A549 (cell line): ENCODE measurements around the gene PCBP4. TPM values are rescaled to one million over a fixed set of nuclear protein-coding genes. Genes with fewer than 3 reads are reported as not detected.
"Not testable (repeated sequence)": the region's sequence is repeated elsewhere in the genome, so short reads cannot be mapped to it uniquely, and the experiment has no call there.

Source experiments
- ATAC-seq, 2 experiments: fragments of 200-7000 bp in 1 of 2; fragments of >200 bp in 1 of 2; cut with Nextera tagmentation in 1 of 2; cut with Tn5 transposase in 1 of 2; 3 replicates each; pipeline versions ENCODE4 v1.8.0 to v1.9.1; 2018 to 2020; ENCODE audit warnings: mild to moderate bottlenecking in 1 of 2, moderate library complexity in 1 of 2
- CTCF ChIA-PET: fragments of 300-600 bp; sonication (Branson Sonifier 250); formaldehyde crosslinking; extraction: SDS; loops from one replicate; lab custom pipeline; 2021; ENCODE audit warnings: antibody characterized with exemption, inconsistent platforms; lab: Yijun Ruan, JAX
- POLR2A ChIA-PET: fragments of 350-600 bp; formaldehyde crosslinking; extraction: SDS; loops from one replicate; lab custom pipeline; 2021; ENCODE audit warnings: antibody characterized with exemption, inconsistent platforms; lab: Yijun Ruan, JAX
- DNase-seq, 2 experiments: peaks; one replicate each; pipeline versions ENCODE4 v3.0.0 to v3.0.0-alpha.2; 2011 to 2016; ENCODE audit warnings: low read depth in 1 of 2, low spot score in 1 of 2
- FAIRE-seq: peaks from 2 replicates; lab custom pipeline; 2011; peaks lifted over from hg19 to GRCh38; lab: Jason Lieb, UNC
- H3K27ac ChIP-seq, 2 experiments: fragments of >200 bp; sonication (Bioruptor Twin); formaldehyde crosslinking; 3 replicates each; pipeline ENCODE4 v1.5.1; 2016 to 2017
- H3K4me1 ChIP-seq: fragments of >200 bp; sonication (Bioruptor Twin); formaldehyde crosslinking; 3 replicates; pipeline ENCODE4 v1.6.1; 2016
- H3K4me2 ChIP-seq: fragments of >200 bp; sonication (Bioruptor Twin); formaldehyde crosslinking; 3 replicates; pipeline ENCODE4 v1.6.1; 2016
- H3K4me3 ChIP-seq: fragments of >200 bp; sonication (Bioruptor Twin); formaldehyde crosslinking; 3 replicates; pipeline ENCODE4 v1.5.1; 2016
- H3K9me3 ChIP-seq: fragments of >200 bp; sonication (Bioruptor Twin); formaldehyde crosslinking; 3 replicates; pipeline ENCODE4 v1.6.1; 2016
- CBX2 ChIP-seq: fragments of 200-600 bp; sonication (generic); IDR thresholded peaks from 2 replicates; pipeline ENCODE4 v1.6.1; 2016; ENCODE audit warnings: low read depth, mild to moderate bottlenecking, borderline replicate concordance
- ESRRA ChIP-seq: fragments of 150-350 bp; IDR thresholded peaks from 2 replicates; pipeline ENCODE4 v1.6.1; 2014; ENCODE audit warnings: mild to moderate bottlenecking, low read length, borderline replicate concordance
- FOSB ChIP-seq: fragments of 250-450 bp; sonication (Bioruptor Pico); IDR thresholded peaks from 2 replicates; pipeline ENCODE4 v1.5.0; 2020; ENCODE audit warnings: mild to moderate bottlenecking, moderate library complexity
- FOXS1 ChIP-seq: fragments of 250-450 bp; sonication (Bioruptor Pico); IDR thresholded peaks from 2 replicates; pipeline ENCODE4 v1.5.0; 2020; ENCODE audit warnings: mild to moderate bottlenecking, moderate library complexity
- HOXA7 ChIP-seq: fragments of 250-450 bp; sonication (Bioruptor Pico); IDR thresholded peaks from 2 replicates; pipeline ENCODE4 v1.5.0; 2020; ENCODE audit warnings: mild to moderate bottlenecking, moderate library complexity
- HOXB5 ChIP-seq: fragments of 250-450 bp; sonication (Bioruptor Pico); IDR thresholded peaks from 2 replicates; pipeline ENCODE4 v1.5.0; 2020; ENCODE audit warnings: mild to moderate bottlenecking, moderate library complexity
- KDM1A ChIP-seq: fragments of 200-600 bp; sonication (generic); IDR thresholded peaks from 2 replicates; pipeline ENCODE4 v1.6.1; 2016; ENCODE audit warnings: low read depth, mild to moderate bottlenecking
- POLR2AphosphoS2 ChIP-seq: conservative IDR thresholded peaks from 2 replicates; pipeline ENCODE4 v1.6.1; 2012; ENCODE audit warnings: low read length, improper control_type of control experiment, inconsistent platforms
- RCOR1 ChIP-seq: fragments of 150-350 bp; IDR thresholded peaks from 2 replicates; pipeline ENCODE4 v1.6.1; 2014; ENCODE audit warnings: antibody characterized with exemption, low read length, low read depth
- ZC3H11A ChIP-seq: fragments of 450-650 bp; IDR thresholded peaks from 2 replicates; pipeline ENCODE4 v1.6.1; 2014; ENCODE audit warnings: antibody characterized with exemption, mild to moderate bottlenecking
- WGBS: methylation state at CpG from one replicate; pipeline ENCODE4 v1.1.6; 2017; ENCODE audit errors: missing lambda C conversion rate; 5-methylcytosine and 5-hydroxymethylcytosine counted together
- polyA plus RNA-seq, 4 experiments: library from polyadenylated mRNA; depleted of rRNA in 3 of 4; stranded (reverse); fragments of >200 nt; fragmentation: RNase III in 1 of 4; extraction: RNeasy Plus Mini Kit Qiagen cat#74134 plus additional on column Dnase treatment in 1 of 4; gene quantifications; 2 replicates in 3 of 4; 3 replicates in 1 of 4; pipeline ENCODE4 v1.2.3, GENCODE V29; 2011 to 2017

Gene PCBP4
- polyA plus RNA-seq, 2 of the 4 experiments (the other 2 are of a cell fraction) = 8.6 to 10.9 TPM

- no peak for TF ChIP-seq FOSB (CRISPR knock-in tag)
- no peak for TF ChIP-seq RCOR1
- TF ChIP-seq HOXB5 = no peak
- no peak for TF ChIP-seq KDM1A
Measured at GRCh38 chr3:51995346-51996163, 28.3 kb upstream of the PCBP4 start, which contains the start of gene RPL29 (continued).

- CTCF ChIA-PET = interaction anchor here (0.8 to 2.7 kb wide), 5 partner anchors 12 to 156 kb away, joined by 3 to 13 read pairs (median 3); partner anchors contain the start of genes ABHD14B, PARP3 and RRP9
- no peak for TF ChIP-seq FOXS1 (CRISPR knock-in tag)
- DNase-seq = no peak
- Histone ChIP-seq H3K9me3 (no peaks in the 10 kb centered on the region), H3K4me2 (peak overlapping the region; percentile 98), H3K4me1 (peaks cover 31% of the 10 kb centered on the region; the same call in 2 of the 3 replicates), H3K4me3 (peak overlapping the region; percentile 90), H3K27ac (peak overlapping the region; percentile 92 to 97)
- WGBS = 93% methylated on average over 1 of the region's 2 CpGs
- POLR2A ChIA-PET = no interaction called here
- no peak for ATAC-seq
- no peak for FAIRE-seq
Measured at GRCh38 chr3:51994530-51994929, 27.3 kb upstream of the PCBP4 start.

- H3K9me3 ChIP-seq, DNase-seq, H3K4me3 ChIP-seq, FAIRE-seq, ATAC-seq: not testable (repeated sequence)
- H3K4me1 ChIP-seq = peaks cover 31% of the 10 kb centered on the region; the same call in 2 of the 3 replicates
- peak overlapping the region; percentile 98 for H3K4me2 ChIP-seq
- CTCF ChIA-PET = interaction anchor here (1.4 to 2.7 kb wide), 2 partner anchors 11 to 52 kb away, joined by 3 to 13 read pairs; partner anchors contain the start of gene RRP9
- POLR2A ChIA-PET = interaction anchor here (3.4 kb wide), 1 partner anchor 11 kb away, joined by 14 read pairs; the partner anchor contains the start of gene ACY1
- H3K27ac ChIP-seq = peak overlapping the region in 1 of 2 experiments; percentile 40; a peak in 1 of 6 replicates
- WGBS = no CpG with 5 or more reads among the region's 13 CpGs
Measured at GRCh38 chr3:51993657-51994056, 26.4 kb upstream of the PCBP4 start.

- Histone ChIP-seq H3K4me2 (peak overlapping the region; percentile 38; the same call in 2 of the 3 replicates), H3K4me1 (peaks cover 27% of the 10 kb centered on the region; the same call in 2 of the 3 replicates), H3K9me3 (no peaks in the 10 kb centered on the region), H3K27ac (0 out of 6 replicates have a peak overlapping the region, but pooled peaks of 1 of the 2 experiments have one; percentile 14), H3K4me3 (no peak overlapping the region)
- TF ChIP-seq KDM1A = no peak
- no peak for TF ChIP-seq CBX2
- no peak for TF ChIP-seq ZC3H11A
- no peak for TF ChIP-seq ESRRA
- TF ChIP-seq HOXA7 (CRISPR knock-in tag) = 0 out of 2 replicates have a peak, but pooled peaks have one; percentile 50
- TF ChIP-seq POLR2AphosphoS2 = peak; percentile 90; the same call in 1 of the 2 replicates
- CTCF ChIA-PET = interaction anchor here (0.6 to 2.7 kb wide), 6 partner anchors 10 to 1609 kb away, joined by 3 to 11 read pairs (median 7); partner anchors contain the start of genes ABHD14B and RRP9
- 100% methylated on average over 3 of the region's 3 CpGs for WGBS
- DNase-seq = no peak
- POLR2A ChIA-PET = interaction anchor here (1.1 to 3.4 kb wide), 2 partner anchors 9 to 49 kb away, joined by 3 to 14 read pairs; partner anchors contain the start of gene ACY1
- FAIRE-seq = no peak
- no peak for ATAC-seq
Measured at GRCh38 chr3:51992017-51992682, 24.9 kb upstream of the PCBP4 start.

GRCh38 chr3:51990501-51990971 lies 23.3 kb upstream of the PCBP4 start:
- WGBS = 100% methylated on average over 2 of the region's 38 CpGs
- H3K4me3 ChIP-seq, DNase-seq, H3K27ac ChIP-seq, FAIRE-seq, ATAC-seq, H3K4me2 ChIP-seq, H3K9me3 ChIP-seq: not testable (repeated sequence)
- CTCF ChIA-PET = interaction anchor here (0.8 to 2.7 kb wide), 2 partner anchors 8 to 16 kb away, joined by 3 to 11 read pairs; no protein-coding TSS in a partner anchor
- peaks cover 40% of the 10 kb centered on the region for H3K4me1 ChIP-seq
- POLR2A ChIA-PET = interaction anchor here (3.4 kb wide), 1 partner anchor 7 kb away, joined by 14 read pairs; the partner anchor contains the start of gene ACY1
